K562 (cell line): ENCODE data around the gene UBE2QL1. TPM values are rescaled to one million over a fixed set of nuclear protein-coding genes. Genes with fewer than 3 reads are reported as not detected.

Source experiments
- ATAC-seq: fragments of 200-7000 bp; cut with Tn5 transposase; 3 replicates; pipeline ENCODE4 v1.9.1; 2020; ENCODE audit warnings: moderate library complexity
- BruUV-seq: library from RNA; stranded (reverse); fragments of 400-500 nt; replicated peaks from 2 replicates; lab custom pipeline; 2021; lab: Mats Ljungman, UMichigan
- CTCF ChIA-PET: fragments of 300-600 bp; formaldehyde crosslinking; extraction: SDS; loops from one replicate; lab custom pipeline; 2021; ENCODE audit warnings: low intra/inter-chr PET ratio; lab: Yijun Ruan, JAX
- POLR2A ChIA-PET: fragments of 300-600, 350-650 bp; sonication (Branson Sonifier 250); formaldehyde crosslinking; extraction: SDS; loops from one replicate; lab custom pipeline; 2021; ENCODE audit warnings: antibody characterized with exemption, inconsistent platforms; lab: Yijun Ruan, JAX
- DNase-seq, 4 experiments: peaks; one replicate each; pipeline versions ENCODE4 v3.0.0 to v3.0.0-alpha.2; 2011 to 2018; ENCODE audit warnings: low spot score in 3 of 4, mixed read lengths in 3 of 4; ENCODE audit errors: extremely low read depth in 1 of 4
- FAIRE-seq: peaks from 2 replicates; lab custom pipeline; 2011; peaks lifted over from hg19 to GRCh38; lab: Jason Lieb, UNC
- H2AFZ ChIP-seq: 2 replicates; pipeline ENCODE4 v1.6.0; 2011; ENCODE audit warnings: low read depth, low read length, control low read depth, inconsistent platforms
- H3K27ac ChIP-seq: fragments of 200-600 bp; 3 replicates; pipeline ENCODE4 v1.8.0; 2011; ENCODE audit warnings: low read depth, mild to moderate bottlenecking, control low read depth, inconsistent platforms, low read length, moderate library complexity, mixed read lengths; ENCODE audit errors: extremely low read depth
- H3K27me3 ChIP-seq, 2 experiments: fragments of 300-600 bp in 1 of 2; 2 replicates in 1 of 2; 3 replicates in 1 of 2; pipeline versions ENCODE4 v1.6.0 to v1.8.0; 2011; ENCODE audit warnings: inconsistent platforms in 2 of 2, low read length in 2 of 2, mild to moderate bottlenecking in 1 of 2, mixed read lengths in 1 of 2, moderate library complexity in 1 of 2; ENCODE audit not compliant: control insufficient read depth in 2 of 2, insufficient read depth in 2 of 2
- H3K36me3 ChIP-seq: fragments of 300-600 bp; 3 replicates; pipeline ENCODE4 v1.8.0; 2011; ENCODE audit warnings: mild to moderate bottlenecking, low read length, inconsistent platforms; ENCODE audit not compliant: control insufficient read depth, insufficient read depth
- H3K4me1 ChIP-seq, 2 experiments: fragments of 200-600 bp in 1 of 2; replicated peaks in 1 of 2; 2 replicates in 1 of 2; 3 replicates in 1 of 2; pipeline versions ENCODE4 v1.5.1 to v1.8.0; 2011; ENCODE audit warnings: inconsistent platforms in 2 of 2, low read length in 2 of 2, mild to moderate bottlenecking in 1 of 2, mixed read lengths in 1 of 2, moderate library complexity in 1 of 2; ENCODE audit not compliant: control insufficient read depth in 2 of 2, insufficient read depth in 2 of 2
- H3K4me2 ChIP-seq: 2 replicates; pipeline ENCODE4 v1.6.1; 2011; ENCODE audit warnings: low read length, control low read depth, inconsistent platforms, mixed read lengths; ENCODE audit not compliant: insufficient read depth
- H3K4me3 ChIP-seq: fragments of 200-600 bp; sonication (generic), shearing (Covaris generic); 2 replicates; pipeline ENCODE4 v1.5.1; 2016; ENCODE audit warnings: control low read depth, inconsistent platforms
- H3K79me2 ChIP-seq: fragments of 200-600 bp; 3 replicates; pipeline ENCODE4 v1.8.0; 2011; ENCODE audit warnings: low read length, inconsistent platforms; ENCODE audit not compliant: control insufficient read depth, insufficient read depth
- H3K9ac ChIP-seq, 2 experiments: 2 replicates each; pipeline versions ENCODE4 v1.6.0 to v1.6.1; 2011; ENCODE audit warnings: low read depth in 2 of 2, low read length in 2 of 2, control low read depth in 1 of 2, inconsistent platforms in 1 of 2, mild to moderate bottlenecking in 1 of 2, mixed read lengths in 1 of 2; ENCODE audit not compliant: insufficient read depth in 1 of 2
- H3K9me1 ChIP-seq: one replicate; pipeline ENCODE4 v1.6.0; 2011; ENCODE audit warnings: inconsistent platforms, mild to moderate bottlenecking, low read length, moderate library complexity; ENCODE audit not compliant: control insufficient read depth, insufficient read depth
- H3K9me3 ChIP-seq: replicated peaks from 2 replicates; pipeline ENCODE4 v1.5.1; 2011; ENCODE audit warnings: low read depth, low read length, inconsistent platforms; ENCODE audit not compliant: control insufficient read depth, insufficient read depth
- H4K20me1 ChIP-seq: replicated peaks from 2 replicates; pipeline ENCODE4 v1.6.1; 2011; ENCODE audit warnings: low read length, inconsistent platforms, mixed read lengths; ENCODE audit not compliant: control insufficient read depth, insufficient read depth
- ARID1B ChIP-seq: fragments of 450-650 bp; IDR thresholded peaks from 2 replicates; pipeline ENCODE4 v1.6.1; 2016; ENCODE audit warnings: antibody characterized with exemption, mild to moderate bottlenecking, inconsistent platforms
- CBX5 ChIP-seq: IDR thresholded peaks from 2 replicates; pipeline ENCODE4 v1.6.1; 2014; ENCODE audit warnings: low read depth, borderline replicate concordance
- KLF6 ChIP-seq: fragments of 250-450 bp; sonication (Bioruptor Pico); IDR thresholded peaks from 2 replicates; pipeline ENCODE4 v1.4.0; 2020; ENCODE audit warnings: mild to moderate bottlenecking, moderate library complexity, borderline replicate concordance
- MXI1 ChIP-seq: IDR thresholded peaks from 2 replicates; pipeline ENCODE4 v1.6.1; 2011; ENCODE audit warnings: low read depth, mild to moderate bottlenecking, improper control_type of control experiment, low read length
- PHF21A ChIP-seq: fragments of 450-650 bp; IDR thresholded peaks from 2 replicates; pipeline ENCODE4 v1.6.1; 2017; ENCODE audit warnings: low read depth, borderline replicate concordance
- POLR2B ChIP-seq: fragments of 450-650 bp; IDR thresholded peaks from 2 replicates; pipeline ENCODE4 v1.6.1; 2018; ENCODE audit warnings: low read depth; ENCODE audit not compliant: partially characterized antibody
- POLR3G ChIP-seq: IDR thresholded peaks from 2 replicates; pipeline ENCODE4 v1.6.1; 2011; ENCODE audit not compliant: insufficient read length, insufficient replicate concordance; ENCODE audit errors: extremely low read depth
- POU5F1 ChIP-seq: fragments of 150-350 bp; IDR thresholded peaks from 2 replicates; pipeline ENCODE4 v1.6.1; 2014; ENCODE audit warnings: borderline replicate concordance, low read length, low read depth, mild to moderate bottlenecking; ENCODE audit not compliant: partially characterized antibody
- SUPT5H ChIP-seq: fragments of 450-650 bp; IDR thresholded peaks from 2 replicates; pipeline ENCODE4 v1.6.1; 2016
- TAF9B ChIP-seq: fragments of 450-650 bp; IDR thresholded peaks from 2 replicates; pipeline ENCODE4 v1.6.1; 2018; ENCODE audit warnings: mild to moderate bottlenecking; ENCODE audit not compliant: partially characterized antibody
- TBL1XR1 ChIP-seq, 2 experiments: IDR thresholded peaks; 2 replicates each; pipeline ENCODE4 v1.6.1; 2012; ENCODE audit warnings: improper control_type of control experiment in 2 of 2, low read length in 2 of 2, mild to moderate bottlenecking in 1 of 2
- XRCC4 ChIP-seq: IDR thresholded peaks from one replicate; pipeline ENCODE4 v1.6.1; 2011; ENCODE audit not compliant: insufficient read depth, insufficient read length; ENCODE audit errors: extremely low read depth
- ZNF165 ChIP-seq: fragments of 250-450 bp; sonication (Bioruptor Pico); IDR thresholded peaks from 2 replicates; pipeline ENCODE4 v1.4.0; 2020; ENCODE audit warnings: borderline replicate concordance
- ZNF239 ChIP-seq: fragments of 250-450 bp; sonication (Bioruptor Pico); IDR thresholded peaks from 2 replicates; pipeline ENCODE4 v1.4.0; 2020; ENCODE audit warnings: mild to moderate bottlenecking
- WGBS: fragments of 100-300 bp; shearing (Covaris generic); methylation state at CpG from one replicate; pipeline ENCODE4 v1.1.6; 2016; ENCODE audit warnings: low coverage, mixed read lengths; ENCODE audit not compliant: insufficient coverage; ENCODE audit errors: missing lambda C conversion rate; 5-methylcytosine and 5-hydroxymethylcytosine counted together
- in situ Hi-C: fragments of 300-500 bp; cut with MboI; formaldehyde crosslinking; loops from 4 replicates; pipeline ENCODE4 v1.15.0; 2018; ENCODE audit warnings: inconsistent platforms, mixed read lengths
- intact Hi-C: fragments of 100-400 bp; cut with micrococcal nuclease; formaldehyde crosslinking; loops from 2 replicates; pipeline ENCODE4 v1.14.2; 2022
- polyA plus RNA-seq, 8 experiments: library from polyadenylated mRNA; depleted of rRNA in 4 of 8; stranded (reverse) in 5 of 8; unstranded in 3 of 8; fragments of >200 nt; fragmentation: Nextera tagmentation in 2 of 8; fragmentation: Illumina TruSeq in 1 of 8; extraction: Ambion mirVana in 2 of 8; extraction: Trizol in 1 of 8; gene quantifications; 2 replicates each; pipeline versions ENCODE4 v1.2.1 to v1.2.3, GENCODE V29; 2011 to 2014; ENCODE audit warnings: inconsistent platforms in 1 of 8, missing spikeins in 1 of 8
- total RNA-seq, 7 experiments: library from RNA; depleted of rRNA in 6 of 7; stranded (reverse); fragments of >200 nt in 6 of 7; fragmentation: Illumina TruSeq in 2 of 7; extraction: Trizol in 2 of 7; gene quantifications; 2 replicates each; pipeline versions ENCODE4 v1.2.1 to v1.2.3, GENCODE V29; 2011 to 2021; ENCODE audit warnings: low replicate concordance in 1 of 7
- TF ChIP-seq, protein P1 (sequence below): fragments of 250-450 bp; sonication (Bioruptor Pico); IDR thresholded peaks from 2 replicates; pipeline ENCODE4 v1.4.0; 2020; ENCODE audit warnings: mild to moderate bottlenecking
- TF ChIP-seq, protein P2 (sequence below): fragments of 250-450 bp; sonication (Bioruptor Pico); IDR thresholded peaks from 2 replicates; pipeline ENCODE4 v1.8.0; 2021; ENCODE audit warnings: mild to moderate bottlenecking, moderate library complexity
- TF ChIP-seq, protein P3 (sequence below): sonication (generic); IDR thresholded peaks from 2 replicates; pipeline ENCODE4 v1.6.1; 2016
- TF ChIP-seq, protein P4 (sequence below): IDR thresholded peaks from 3 replicates; pipeline ENCODE4 v1.6.1; 2011; ENCODE audit warnings: borderline replicate concordance, mild to moderate bottlenecking; ENCODE audit not compliant: insufficient read length, insufficient read depth

UBE2QL1 gene
- total and polyA plus RNA-seq, 9 of the 15 experiments (the other 6 are each of a cell fraction or from before 2014, with no cell fraction given): not detected

DNA sequence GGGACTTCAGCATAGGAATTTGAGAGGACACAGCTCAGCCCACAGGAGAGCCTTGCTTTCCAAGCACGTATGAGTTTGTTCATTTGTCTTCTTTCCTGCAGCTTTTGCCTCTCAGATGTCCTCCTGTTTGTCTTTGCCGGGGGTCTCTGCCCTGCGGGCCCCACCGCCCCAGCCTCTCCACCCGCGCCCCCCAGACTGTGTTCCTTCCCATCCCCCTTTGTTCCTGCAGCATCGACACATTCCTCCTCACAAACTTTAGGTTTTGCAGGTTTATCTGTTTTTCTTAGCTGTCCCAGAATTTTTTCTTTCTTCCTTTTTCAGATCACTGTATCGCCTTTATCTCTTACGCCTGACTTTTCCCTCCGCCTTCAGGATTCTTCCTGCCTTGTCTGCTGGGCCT is 18.9 kb downstream of the UBE2QL1 start:
- Histone ChIP-seq H3K4me3 (no peak overlapping the region), H3K9me3 (no peaks in the 10 kb centered on the region), H3K9me1 (no peaks in the 10 kb centered on the region), H3K4me1 (no peaks in the 10 kb centered on the region), H3K4me2 (no peak overlapping the region), H4K20me1 (no peaks in the 10 kb centered on the region), H3K27ac (no peak overlapping the region), H2AFZ (no peak overlapping the region), H3K27me3 (peaks cover 37 to 68% of the 10 kb centered on the region in 2 experiments), H3K9ac (no peak overlapping the region), H3K36me3 (no peaks in the 10 kb centered on the region), H3K79me2 (no peaks in the 10 kb centered on the region)
- intact Hi-C loops (no loop called here), in situ Hi-C loops (no loop called here)
- BruUV-seq: no TSS peak
- CTCF ChIA-PET: no interaction called here
- 1% methylated on average over 10 of the region's 10 CpGs for WGBS
- TF ChIP-seq ZNF239 (no peak), SUPT5H (no peak), TAF9B (no peak), KLF6 (no peak), CBX5 (no peak), TBL1XR1 (IDR thresholded peaks at IDR 0.05; ENCODE audit: low read length in 2 of 2) (no peak), ZNF165 (CRISPR knock-in tag) (no peak), POLR3G (no peak), XRCC4 (no peak), POU5F1 (no peak), POLR2B (no peak), PHF21A (no peak), MXI1 (no peak), ARID1B (no peak)
- TF ChIP-seq, protein P1, sequence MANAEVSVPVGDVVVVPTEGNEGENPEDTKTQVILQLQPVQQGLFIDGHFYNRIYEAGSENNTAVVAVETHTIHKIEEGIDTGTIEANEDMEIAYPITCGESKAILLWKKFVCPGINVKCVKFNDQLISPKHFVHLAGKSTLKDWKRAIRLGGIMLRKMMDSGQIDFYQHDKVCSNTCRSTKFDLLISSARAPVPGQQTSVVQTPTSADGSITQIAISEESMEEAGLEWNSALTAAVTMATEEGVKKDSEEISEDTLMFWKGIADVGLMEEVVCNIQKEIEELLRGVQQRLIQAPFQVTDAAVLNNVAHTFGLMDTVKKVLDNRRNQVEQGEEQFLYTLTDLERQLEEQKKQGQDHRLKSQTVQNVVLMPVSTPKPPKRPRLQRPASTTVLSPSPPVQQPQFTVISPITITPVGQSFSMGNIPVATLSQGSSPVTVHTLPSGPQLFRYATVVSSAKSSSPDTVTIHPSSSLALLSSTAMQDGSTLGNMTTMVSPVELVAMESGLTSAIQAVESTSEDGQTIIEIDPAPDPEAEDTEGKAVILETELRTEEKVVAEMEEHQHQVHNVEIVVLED (CRISPR knock-in tag): no peak
- TF ChIP-seq, protein P2, sequence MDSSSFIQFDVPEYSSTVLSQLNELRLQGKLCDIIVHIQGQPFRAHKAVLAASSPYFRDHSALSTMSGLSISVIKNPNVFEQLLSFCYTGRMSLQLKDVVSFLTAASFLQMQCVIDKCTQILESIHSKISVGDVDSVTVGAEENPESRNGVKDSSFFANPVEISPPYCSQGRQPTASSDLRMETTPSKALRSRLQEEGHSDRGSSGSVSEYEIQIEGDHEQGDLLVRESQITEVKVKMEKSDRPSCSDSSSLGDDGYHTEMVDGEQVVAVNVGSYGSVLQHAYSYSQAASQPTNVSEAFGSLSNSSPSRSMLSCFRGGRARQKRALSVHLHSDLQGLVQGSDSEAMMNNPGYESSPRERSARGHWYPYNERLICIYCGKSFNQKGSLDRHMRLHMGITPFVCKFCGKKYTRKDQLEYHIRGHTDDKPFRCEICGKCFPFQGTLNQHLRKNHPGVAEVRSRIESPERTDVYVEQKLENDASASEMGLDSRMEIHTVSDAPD: no peak
- TF ChIP-seq, protein P3, sequence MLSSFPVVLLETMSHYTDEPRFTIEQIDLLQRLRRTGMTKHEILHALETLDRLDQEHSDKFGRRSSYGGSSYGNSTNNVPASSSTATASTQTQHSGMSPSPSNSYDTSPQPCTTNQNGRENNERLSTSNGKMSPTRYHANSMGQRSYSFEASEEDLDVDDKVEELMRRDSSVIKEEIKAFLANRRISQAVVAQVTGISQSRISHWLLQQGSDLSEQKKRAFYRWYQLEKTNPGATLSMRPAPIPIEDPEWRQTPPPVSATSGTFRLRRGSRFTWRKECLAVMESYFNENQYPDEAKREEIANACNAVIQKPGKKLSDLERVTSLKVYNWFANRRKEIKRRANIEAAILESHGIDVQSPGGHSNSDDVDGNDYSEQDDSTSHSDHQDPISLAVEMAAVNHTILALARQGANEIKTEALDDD: no peak
- TF ChIP-seq, protein P4, sequence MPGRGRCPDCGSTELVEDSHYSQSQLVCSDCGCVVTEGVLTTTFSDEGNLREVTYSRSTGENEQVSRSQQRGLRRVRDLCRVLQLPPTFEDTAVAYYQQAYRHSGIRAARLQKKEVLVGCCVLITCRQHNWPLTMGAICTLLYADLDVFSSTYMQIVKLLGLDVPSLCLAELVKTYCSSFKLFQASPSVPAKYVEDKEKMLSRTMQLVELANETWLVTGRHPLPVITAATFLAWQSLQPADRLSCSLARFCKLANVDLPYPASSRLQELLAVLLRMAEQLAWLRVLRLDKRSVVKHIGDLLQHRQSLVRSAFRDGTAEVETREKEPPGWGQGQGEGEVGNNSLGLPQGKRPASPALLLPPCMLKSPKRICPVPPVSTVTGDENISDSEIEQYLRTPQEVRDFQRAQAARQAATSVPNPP: no peak
- DNase-seq (no peak), FAIRE-seq (no peak), ATAC-seq (no peak)
- POLR2A ChIA-PET: no interaction called here
